Liver (tissue), 9 donors: ENCODE measurements around the gene TESPA1. TPM values are rescaled to one million over a fixed set of nuclear protein-coding genes. Genes with fewer than 3 reads are reported as not detected.

Experiments
- DNase-seq: peaks from one replicate; pipeline ENCODE4 v3.0.0-alpha.2; 2017; ENCODE audit warnings: low spot score
- H3K27ac ChIP-seq, 2 donors: one replicate each; pipeline ENCODE4 v1.7.0; 2013; ENCODE audit warnings: inconsistent platforms in 2 of 2, low read length in 2 of 2, control low read depth in 1 of 2, low read depth in 1 of 2, mild to moderate bottlenecking in 1 of 2
- H3K27me3 ChIP-seq, 4 donors: one replicate each; pipeline versions ENCODE4 v1.6.1 to v1.7.0; 2013; ENCODE audit warnings: low read length in 3 of 4, inconsistent platforms in 1 of 4, mild to moderate bottlenecking in 1 of 4, moderate library complexity in 1 of 4; ENCODE audit not compliant: control insufficient read depth in 4 of 4, insufficient read depth in 4 of 4
- H3K36me3 ChIP-seq, 4 donors: one replicate each; pipeline versions ENCODE4 v1.6.1 to v1.7.0; 2013; ENCODE audit warnings: low read length in 3 of 4, mild to moderate bottlenecking in 3 of 4, low read depth in 1 of 4, moderate library complexity in 1 of 4; ENCODE audit not compliant: control insufficient read depth in 4 of 4, insufficient read depth in 3 of 4
- H3K4me1 ChIP-seq, 4 donors: one replicate each; pipeline versions ENCODE4 v1.6.1 to v1.7.0; 2013; ENCODE audit warnings: low read length in 3 of 4, mild to moderate bottlenecking in 3 of 4, moderate library complexity in 1 of 4; ENCODE audit not compliant: control insufficient read depth in 4 of 4, insufficient read depth in 4 of 4
- H3K4me3 ChIP-seq, 3 donors: one replicate each; pipeline versions ENCODE4 v1.6.1 to v1.7.0; 2013; ENCODE audit warnings: low read length in 3 of 3, control low read depth in 1 of 3, low read depth in 1 of 3, mild to moderate bottlenecking in 1 of 3
- H3K9ac ChIP-seq, 2 donors: one replicate each; pipeline ENCODE4 v1.7.0; 2013; ENCODE audit warnings: low read length in 2 of 2, mild to moderate bottlenecking in 2 of 2, moderate library complexity in 2 of 2, control low read depth in 1 of 2, low read depth in 1 of 2
- H3K9me3 ChIP-seq, 4 donors: one replicate each; pipeline versions ENCODE4 v1.6.1 to v1.7.0; 2013; ENCODE audit warnings: low read length in 3 of 4; ENCODE audit not compliant: control insufficient read depth in 4 of 4
- ATF3 ChIP-seq: IDR thresholded peaks from 2 replicates; pipeline ENCODE4 v1.6.1; 2016; ENCODE audit warnings: antibody characterized with exemption
- CTCF ChIP-seq: fragments of 150-350 bp; IDR thresholded peaks from 2 replicates; pipeline ENCODE4 v1.5.1; 2017; ENCODE audit warnings: improper control_type of control experiment, low read depth, low read length; ENCODE audit not compliant: missing input control
- EGR1 ChIP-seq, 2 donors: IDR thresholded peaks; 2 replicates each; pipeline ENCODE4 v1.6.1; 2016 to 2018; ENCODE audit warnings: antibody characterized with exemption in 2 of 2, low read depth in 2 of 2
- FOXA2 ChIP-seq: IDR thresholded peaks from 2 replicates; pipeline ENCODE4 v1.6.1; 2016; ENCODE audit warnings: antibody characterized with exemption
- GABPA ChIP-seq, 2 donors: IDR thresholded peaks in 1 of 2; conservative IDR thresholded peaks in 1 of 2; 2 replicates each; pipeline ENCODE4 v1.6.1; 2016; ENCODE audit warnings: antibody characterized with exemption in 2 of 2, mild to moderate bottlenecking in 1 of 2, moderate library complexity in 1 of 2
- HNF4A ChIP-seq, 2 donors: conservative IDR thresholded peaks; 2 replicates each; pipeline ENCODE4 v1.6.1; 2016; ENCODE audit warnings: antibody characterized with exemption in 2 of 2, mild to moderate bottlenecking in 2 of 2
- HNF4G ChIP-seq: IDR thresholded peaks from 2 replicates; pipeline ENCODE4 v1.6.1; 2016; ENCODE audit warnings: antibody characterized with exemption
- JUND ChIP-seq, 2 donors: IDR thresholded peaks; 2 replicates each; pipeline ENCODE4 v1.6.1; 2016; ENCODE audit warnings: antibody characterized with exemption in 2 of 2
- MAX ChIP-seq: IDR thresholded peaks from 2 replicates; pipeline ENCODE4 v1.6.1; 2016; ENCODE audit warnings: antibody characterized with exemption
- NR2F2 ChIP-seq: IDR thresholded peaks from 2 replicates; pipeline ENCODE4 v1.6.1; 2016; ENCODE audit warnings: antibody characterized with exemption
- RAD21 ChIP-seq, 2 donors: IDR thresholded peaks; 2 replicates each; pipeline ENCODE4 v1.6.1; 2016; ENCODE audit warnings: antibody characterized with exemption in 2 of 2, mild to moderate bottlenecking in 2 of 2
- RXRA ChIP-seq, 2 donors: IDR thresholded peaks; 2 replicates each; pipeline ENCODE4 v1.6.1; 2017 to 2018; ENCODE audit warnings: antibody characterized with exemption in 2 of 2, mild to moderate bottlenecking in 1 of 2
- SP1 ChIP-seq: IDR thresholded peaks from 2 replicates; pipeline ENCODE4 v1.6.1; 2018; ENCODE audit warnings: antibody characterized with exemption, mild to moderate bottlenecking
- TAF1 ChIP-seq: conservative IDR thresholded peaks from 2 replicates; pipeline ENCODE4 v1.6.1; 2016; ENCODE audit warnings: antibody characterized with exemption, mild to moderate bottlenecking
- YY1 ChIP-seq: IDR thresholded peaks from 2 replicates; pipeline ENCODE4 v1.6.1; 2016; ENCODE audit warnings: antibody characterized with exemption, mild to moderate bottlenecking
- ZBTB33 ChIP-seq: IDR thresholded peaks from 2 replicates; pipeline ENCODE4 v1.6.1; 2016; ENCODE audit warnings: antibody characterized with exemption
- WGBS: extraction: QIAGEN DNeasy Blood & Tissue Kit; methylation state at CpG from one replicate; pipeline ENCODE4 v1.1.7; 2013; 5-methylcytosine and 5-hydroxymethylcytosine counted together
- polyA plus RNA-seq, 2 donors: library from polyadenylated mRNA; stranded (reverse) in 1 of 2; unstranded in 1 of 2; fragments of 200-250 nt in 1 of 2; fragments of >200 nt in 1 of 2; fragmentation: Nextera tagmentation in 1 of 2; extraction: Ambion mirVana in 1 of 2; gene quantifications; one replicate each; pipeline versions ENCODE4 v1.2.1 to v1.2.3, GENCODE V29; 2013 to 2015
- total RNA-seq, 2 donors: library from RNA; depleted of rRNA; stranded (reverse); fragments of >200 nt; gene quantifications; one replicate each; pipeline ENCODE4 v1.2.3, GENCODE V29; 2014
- donor health status: healthy.
- donor health status: healthy.
- donor health status: healthy.
- donor health status: healthy.
- donor health status: healthy.

TESPA1 gene
- total and polyA plus RNA-seq, 4 donors: 0.10 to 3.2 (median 0.42) TPM

- TF ChIP-seq GABPA (IDR thresholded peaks at IDR 0.05 in 1 of 2, conservative IDR thresholded peaks at IDR 0.05 in 1 of 2): no peak
- no peak for TF ChIP-seq MAX
These were observed 11.0 kb downstream of the TESPA1 start (continued) for GRCh38 chr12:54973556-54973955.

- no peak overlapping the region for H3K9ac ChIP-seq
- TF ChIP-seq JUND (IDR thresholded peaks at IDR 0.05): no peak
- TF ChIP-seq SP1: no peak
- TF ChIP-seq MAX: no peak
- TF ChIP-seq TAF1: no peak
- no peak for TF ChIP-seq YY1
- no peak for TF ChIP-seq FOXA2
- TF ChIP-seq CTCF: no peak
- no peak for TF ChIP-seq ZBTB33
- no peak for TF ChIP-seq NR2F2
- no peak for TF ChIP-seq HNF4A (conservative IDR thresholded peaks at IDR 0.05)
- TF ChIP-seq EGR1 (IDR thresholded peaks at IDR 0.05; ENCODE audit: low read depth in 2 of 2): no peak
- TF ChIP-seq RXRA (IDR thresholded peaks at IDR 0.05): no peak
- no peak for TF ChIP-seq RAD21 (IDR thresholded peaks at IDR 0.05)
- TF ChIP-seq HNF4G: no peak
- TF ChIP-seq ATF3: no peak
- WGBS: 92% methylated on average over 3 of the region's 3 CpGs
These were observed 13.8 kb downstream of the TESPA1 start for GRCh38 chr12:54970741-54971140.

GRCh38 chr12:54968181-54968730 lies 16.3 kb downstream of the TESPA1 start:
- Histone ChIP-seq H3K9me3 (no peaks in the 10 kb centered on the region), H3K4me3 (no peak overlapping the region), H3K4me1 (no peaks in the 10 kb centered on the region), H3K27ac (no peak overlapping the region), H3K36me3 (peaks cover 0 to 1% (median 0%) of the 10 kb centered on the region in 4 donors), H3K27me3 (peaks cover 0 to 3% (median 0%) of the 10 kb centered on the region in 4 donors), H3K9ac (no peak overlapping the region)
- DNase-seq: no peak
- TF ChIP-seq CTCF: no peak
- no peak for TF ChIP-seq RXRA (IDR thresholded peaks at IDR 0.05)
- no peak for TF ChIP-seq EGR1 (IDR thresholded peaks at IDR 0.05; ENCODE audit: low read depth in 2 of 2)
- WGBS: 51% methylated on average over 4 of the region's 4 CpGs

More at GRCh38 chr12:54970741-54971140, 13.8 kb downstream of the TESPA1 start:
- Histone ChIP-seq H3K27ac (no peak overlapping the region), H3K36me3 (peaks cover 0 to 1% (median 0%) of the 10 kb centered on the region in 4 donors), H3K9me3 (no peaks in the 10 kb centered on the region), H3K4me3 (no peak overlapping the region), H3K27me3 (no peaks in the 10 kb centered on the region), H3K4me1 (no peaks in the 10 kb centered on the region)
- DNase-seq: no peak
